Stimulated activated CD8-positive, alpha-beta memory T cell treated with anti-CD3 and anti-CD28 coated beads, Interleukin-2, amount 100 ng/mL, for 1 hour (primary cell): Measurements from ENCODE around the gene CCZ1B.
"Not testable (repeated sequence)": the region's sequence is repeated elsewhere in the genome, so short reads cannot be mapped to it uniquely, and the experiment has no call there.

Experiments used
- DNase-seq, 2 donors: peaks; one replicate each; pipeline ENCODE4 v3.0.0-alpha.2; 2020; ENCODE audit warnings: low read depth in 2 of 2

CCZ1B gene

GRCh38 chr7:6831018-6831725 lies 5.1 kb upstream of the CCZ1B start:
- DNase-seq, result no peak

- DNase-seq, result not testable (repeated sequence)
Observed at GRCh38 chr7:6830026-6830425, 4.0 kb upstream of the CCZ1B start.

GRCh38 chr7:6829616-6830015 lies 3.5 kb upstream of the CCZ1B start:
- DNase-seq, result not testable (repeated sequence)

DNA sequence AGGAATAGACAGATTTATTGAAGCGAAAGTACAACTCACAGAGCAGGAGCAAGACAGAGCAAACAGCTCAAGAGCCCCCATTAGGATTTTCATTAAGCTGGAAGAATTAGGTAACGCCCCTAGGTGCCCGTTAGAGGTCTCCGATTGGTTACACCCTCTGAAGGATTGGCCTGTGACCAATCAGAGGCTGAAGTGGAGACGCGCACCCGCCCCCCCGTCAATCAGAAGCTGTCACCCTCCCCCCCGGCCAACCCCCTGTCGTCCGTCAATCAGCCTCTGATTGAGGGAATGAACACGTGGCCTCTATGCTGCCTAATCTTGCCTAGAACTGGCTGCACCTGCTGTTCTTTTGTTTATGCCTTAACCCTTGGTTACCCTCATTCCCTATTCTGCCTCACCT lies 1.1 kb upstream of the CCZ1B start:
- DNase-seq, result not testable (repeated sequence)

GRCh38 chr7:6825236-6826125 lies 594 bp downstream of the CCZ1B start:
- not testable (repeated sequence) for DNase-seq

GRCh38 chr7:6821622-6822021 lies 4.5 kb downstream of the CCZ1B start:
- DNase-seq, result not testable (repeated sequence)

GRCh38 chr7:6815470-6815869 lies 10.6 kb downstream of the CCZ1B start:
- not testable (repeated sequence) for DNase-seq

- not testable (repeated sequence) for DNase-seq
Observed at GRCh38 chr7:6813011-6813410, 13.1 kb downstream of the CCZ1B start.

- DNase-seq, result not testable (repeated sequence)
Observed at GRCh38 chr7:6807959-6808358, 18.1 kb downstream of the CCZ1B start.

DNA sequence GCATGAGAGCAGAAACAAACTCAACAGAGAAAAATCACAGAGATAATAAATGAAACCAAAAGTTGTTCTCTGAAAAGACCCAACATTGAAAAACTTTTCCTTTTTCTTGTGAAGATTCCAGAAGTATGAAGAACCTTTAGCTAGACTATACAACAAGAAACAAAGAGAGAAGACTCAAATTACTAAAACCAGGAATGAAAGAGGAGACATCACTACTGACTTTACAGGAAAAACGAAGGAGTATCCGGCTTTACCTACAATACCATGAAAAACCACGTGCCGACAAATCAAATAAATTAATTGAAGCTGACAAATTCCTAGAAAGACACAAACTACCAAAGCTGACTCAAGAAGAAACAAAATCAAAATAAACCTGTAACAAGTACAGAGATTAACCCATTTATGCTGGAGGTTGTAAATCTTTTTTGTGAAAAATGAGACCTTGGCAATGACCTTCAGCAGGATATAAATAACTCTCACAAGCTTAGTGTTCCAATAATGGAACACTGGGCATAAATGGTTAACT lies 18.6 kb downstream of the CCZ1B start:
- DNase-seq, result not testable (repeated sequence)

DNA sequence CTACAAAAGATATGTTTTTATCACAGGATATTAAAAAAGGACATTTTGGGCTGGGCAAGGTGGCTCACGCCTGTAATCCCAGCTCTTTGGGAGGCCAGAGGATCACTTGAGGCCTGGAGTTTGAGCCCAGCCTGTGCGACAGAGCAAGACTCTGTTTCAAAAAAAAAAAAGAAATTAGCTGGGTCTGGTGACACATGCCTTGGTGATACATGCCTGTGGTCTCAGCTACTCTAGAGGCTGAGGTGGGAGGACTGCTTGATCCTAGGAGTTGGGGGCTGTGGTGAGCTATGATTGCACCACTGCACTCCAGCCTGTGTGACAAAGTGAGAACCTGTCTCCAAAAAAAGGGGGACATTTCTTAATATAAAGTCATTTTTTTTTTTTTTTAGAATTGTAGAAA lies 25.7 kb downstream of the CCZ1B start:
- DNase-seq, result not testable (repeated sequence)

- DNase-seq, result not testable (repeated sequence)
Observed at GRCh38 chr7:6799887-6800286, 26.2 kb downstream of the CCZ1B start.

GRCh38 chr7:6798047-6798446 lies 28.0 kb downstream of the CCZ1B start:
- not testable (repeated sequence) for DNase-seq

DNA sequence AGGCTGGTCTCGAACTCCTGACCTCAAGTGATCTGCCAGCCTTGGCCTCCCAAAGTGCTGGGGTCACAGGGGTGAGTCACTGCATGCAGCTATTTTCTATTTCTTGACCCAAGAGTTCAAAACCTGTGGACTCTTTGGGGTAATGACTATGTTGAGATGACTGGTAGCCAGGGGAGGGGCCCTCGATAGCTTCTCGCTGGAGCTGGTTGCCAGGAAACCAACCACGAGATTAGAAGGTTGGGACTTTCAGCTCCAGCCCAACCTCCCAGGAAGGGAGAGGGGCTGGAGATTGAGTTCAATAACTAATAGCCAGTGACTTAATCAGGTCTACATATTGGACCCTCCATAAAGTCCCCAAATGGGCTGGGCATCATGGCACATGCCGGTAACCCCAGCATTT lies 28.9 kb downstream of the CCZ1B start:
- not testable (repeated sequence) for DNase-seq

GRCh38 chr7:6794276-6794675 lies 31.8 kb downstream of the CCZ1B start:
- DNase-seq, result not testable (repeated sequence)

- not testable (repeated sequence) for DNase-seq
Observed at GRCh38 chr7:6792113-6792872, 33.8 kb downstream of the CCZ1B start.

- DNase-seq, result not testable (repeated sequence)
Observed at GRCh38 chr7:6789353-6789752, 36.7 kb downstream of the CCZ1B start.

- DNase-seq, result not testable (repeated sequence)
Observed at GRCh38 chr7:6781581-6781980, 44.5 kb downstream of the CCZ1B start.

- DNase-seq, result not testable (repeated sequence)
Observed at GRCh38 chr7:6761186-6761585, 64.9 kb downstream of the CCZ1B start.

- not testable (repeated sequence) for DNase-seq
Observed at GRCh38 chr7:6753964-6754363, 72.1 kb downstream of the CCZ1B start, which contains the start of gene RSPH10B2. RSPH10B2 (plus strand) TSS chr7:6754103; CDS start chr7:6757678, 3,575 bp downstream.

- not testable (repeated sequence) for DNase-seq
Observed at GRCh38 chr7:6750173-6750572, 75.9 kb downstream of the CCZ1B start.

DNA sequence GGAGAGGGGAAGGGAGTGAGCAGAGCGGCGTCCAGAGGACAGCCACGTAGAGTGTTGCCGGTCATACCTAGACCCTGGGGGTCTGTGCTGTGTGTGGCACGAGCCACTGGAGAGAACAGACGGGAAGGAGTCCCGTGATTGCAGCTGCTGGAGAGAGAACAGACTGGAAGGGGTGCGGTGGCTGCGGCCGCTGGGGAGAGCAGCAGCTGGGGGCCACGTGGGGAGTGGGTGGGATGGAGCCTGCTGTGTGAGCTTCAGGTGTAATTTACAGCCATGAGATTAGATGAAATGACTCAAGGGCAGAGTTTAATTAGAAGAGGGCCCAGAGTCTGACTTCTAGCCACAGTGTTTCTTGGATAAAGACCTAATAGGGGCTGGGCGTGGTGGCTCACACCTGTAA lies 76.7 kb downstream of the CCZ1B start:
- not testable (repeated sequence) for DNase-seq
